ENCODE data around the gene ZWILCH.
"Not testable (repeated sequence)": the region's sequence is repeated elsewhere in the genome, so short reads cannot be mapped to it uniquely, and the experiment has no call there.

Gene ZWILCH

DNA sequence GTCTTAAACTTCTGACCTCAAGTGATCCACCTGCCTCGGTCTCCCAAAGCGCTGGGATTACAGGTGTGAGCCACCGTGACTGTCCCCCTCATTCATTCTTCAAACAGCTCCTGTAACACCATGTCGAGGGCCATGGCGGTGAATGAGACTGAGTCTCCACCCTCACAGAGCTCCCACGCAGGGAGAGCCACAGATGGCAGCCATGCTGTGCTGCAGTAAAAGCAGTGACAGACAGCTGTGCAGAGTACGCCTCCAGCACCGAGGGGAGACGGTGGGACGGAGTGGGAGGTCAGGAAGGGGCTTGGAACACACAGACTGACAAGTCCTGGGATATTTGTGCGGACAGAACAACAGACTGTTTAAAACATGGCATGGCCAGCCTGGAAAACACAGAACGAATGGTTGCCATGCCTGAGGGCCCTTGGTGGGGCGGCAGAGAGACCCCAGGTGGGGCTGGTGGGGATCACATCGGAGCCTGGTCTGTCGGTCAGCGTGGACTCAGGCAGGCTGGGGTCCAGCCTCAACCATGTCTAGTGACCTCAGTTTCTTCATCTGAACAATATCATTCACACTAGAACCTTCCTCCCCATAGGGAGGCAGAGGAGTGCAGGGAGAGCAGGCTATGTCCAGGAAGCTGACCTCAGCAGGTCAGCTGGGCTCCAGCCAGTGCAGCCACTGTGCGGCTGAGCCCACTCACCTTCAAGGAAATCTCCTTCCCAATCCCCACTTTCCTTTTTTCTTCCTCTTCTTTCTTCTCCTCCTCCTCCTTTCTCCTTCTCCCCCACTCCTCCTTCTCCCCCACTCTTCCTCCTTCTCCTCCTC, 81.2 kb downstream of the ZWILCH start:
- no peak for DNase-seq

DNA sequence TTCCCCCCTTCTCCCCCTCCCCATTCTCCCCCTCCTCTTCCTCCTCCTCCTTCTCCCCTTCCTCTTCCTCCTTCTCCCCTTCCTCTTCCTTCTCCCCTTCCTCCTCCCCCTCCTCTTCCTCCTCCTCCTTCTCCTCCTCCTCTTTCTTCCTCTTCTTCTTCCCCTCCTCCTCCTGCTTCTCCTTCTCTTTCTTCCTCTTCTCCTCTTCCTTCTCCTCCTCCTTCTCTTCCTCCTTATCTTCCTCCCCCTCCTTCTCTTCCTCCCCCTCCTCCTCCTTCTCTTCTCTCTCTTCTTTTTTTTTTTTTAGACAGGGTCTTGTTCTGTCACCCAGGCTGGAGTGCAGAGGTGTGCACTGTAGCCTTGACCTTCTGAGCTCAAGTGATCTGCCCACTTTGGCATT, 81.9 kb downstream of the ZWILCH start:
- DNase-seq, result no peak

DNA sequence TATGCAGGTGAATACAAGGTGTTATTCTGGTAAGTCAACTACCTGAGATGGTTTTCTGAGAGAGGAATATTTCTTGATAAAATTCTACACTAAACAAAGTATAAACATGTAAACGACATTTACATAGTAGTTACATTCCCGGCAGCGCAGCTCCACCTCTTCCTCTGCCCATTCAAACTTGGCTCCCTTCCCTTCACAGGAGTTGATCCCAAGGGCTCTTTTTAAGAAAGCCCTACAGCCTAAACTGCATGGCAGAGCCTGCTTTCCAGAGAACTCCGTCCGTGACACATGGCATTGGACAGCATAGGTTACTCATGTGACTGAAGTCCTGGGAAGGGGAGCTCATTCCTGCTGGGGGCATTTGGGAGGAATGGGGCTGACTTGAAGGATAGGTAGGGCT, 82.6 kb downstream of the ZWILCH start:
- DNase-seq, result no peak

DNA sequence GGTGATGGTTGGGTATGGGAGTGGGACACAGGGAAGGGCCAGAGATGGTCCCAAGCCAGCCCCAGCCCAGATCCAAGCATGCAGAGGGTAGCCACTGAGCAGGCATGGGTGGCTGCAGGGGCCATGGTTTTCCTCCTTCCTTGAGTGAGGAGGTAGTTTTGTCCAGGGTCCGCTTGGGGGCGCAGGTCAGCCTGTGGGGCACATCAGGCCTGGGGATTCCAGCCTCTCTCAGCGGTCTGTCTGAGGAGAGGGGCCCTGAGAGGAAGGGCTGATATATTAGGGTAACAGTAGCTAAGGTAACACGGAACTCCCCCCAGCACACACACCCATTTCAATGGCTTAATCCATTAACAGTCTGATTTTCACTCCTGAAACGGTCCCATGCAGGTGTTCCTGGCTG, 83.4 kb downstream of the ZWILCH start:
- no peak for DNase-seq

DNA sequence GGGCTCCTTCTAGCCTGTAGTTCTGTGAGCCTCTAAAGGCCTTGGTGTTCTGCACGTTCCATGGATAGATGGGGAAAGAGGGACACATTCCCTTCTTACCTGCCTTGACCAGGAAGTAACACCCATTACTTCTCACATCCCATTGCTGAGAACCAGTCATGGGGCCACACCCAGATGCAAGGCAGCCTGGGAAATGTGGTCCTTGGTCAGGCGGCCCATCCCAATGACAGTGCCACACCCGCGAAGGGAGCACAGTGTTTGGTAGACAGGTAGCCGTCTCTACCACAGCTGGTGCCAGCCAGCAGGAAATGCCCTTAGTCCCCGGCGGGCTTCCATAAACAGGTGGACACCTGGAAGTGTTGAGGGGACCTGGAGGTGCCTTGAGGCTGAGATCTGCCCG, 83.8 kb downstream of the ZWILCH start:
- DNase-seq, result no peak

DNA sequence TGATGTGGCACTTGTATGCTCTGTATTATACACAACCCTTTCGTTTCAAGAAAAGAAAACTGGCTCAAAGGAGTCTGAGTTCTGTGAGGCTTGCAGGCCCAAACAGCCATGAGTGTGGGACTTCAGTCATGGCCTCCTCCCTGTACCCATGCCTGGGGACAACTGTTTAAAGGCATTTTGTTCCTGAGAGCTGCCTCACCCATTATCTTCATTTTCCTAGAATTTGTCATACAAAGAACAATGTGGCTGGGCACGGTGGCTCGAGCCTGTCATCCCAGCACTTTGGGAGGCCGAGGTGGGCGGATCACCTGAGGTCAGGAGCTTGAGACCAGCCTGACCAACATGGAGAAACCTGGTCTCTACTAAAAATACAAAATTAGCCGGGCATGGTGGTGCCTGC, 84.3 kb downstream of the ZWILCH start:
- DNase-seq, result not testable (repeated sequence)

DNA sequence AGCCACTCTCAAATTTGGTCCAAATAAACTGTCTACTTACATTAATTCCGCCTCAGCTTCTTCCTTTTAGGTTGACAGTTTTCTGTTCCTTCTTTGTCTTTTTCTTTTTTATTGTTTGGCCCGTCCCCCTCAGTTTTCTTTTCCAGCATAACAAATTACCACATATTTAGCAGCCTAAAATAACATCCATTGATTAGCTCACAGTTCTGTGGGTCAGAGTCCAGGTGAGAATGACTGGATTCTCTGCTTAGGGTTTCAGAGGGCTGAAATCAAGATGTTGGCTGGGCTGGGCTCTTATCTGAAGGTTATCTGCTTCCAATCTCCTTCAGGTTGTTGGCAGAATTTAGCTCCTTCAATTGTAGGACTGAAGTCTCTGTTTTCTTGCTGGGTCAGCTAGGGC, 85.3 kb downstream of the ZWILCH start:
- DNase-seq, result no peak

DNA sequence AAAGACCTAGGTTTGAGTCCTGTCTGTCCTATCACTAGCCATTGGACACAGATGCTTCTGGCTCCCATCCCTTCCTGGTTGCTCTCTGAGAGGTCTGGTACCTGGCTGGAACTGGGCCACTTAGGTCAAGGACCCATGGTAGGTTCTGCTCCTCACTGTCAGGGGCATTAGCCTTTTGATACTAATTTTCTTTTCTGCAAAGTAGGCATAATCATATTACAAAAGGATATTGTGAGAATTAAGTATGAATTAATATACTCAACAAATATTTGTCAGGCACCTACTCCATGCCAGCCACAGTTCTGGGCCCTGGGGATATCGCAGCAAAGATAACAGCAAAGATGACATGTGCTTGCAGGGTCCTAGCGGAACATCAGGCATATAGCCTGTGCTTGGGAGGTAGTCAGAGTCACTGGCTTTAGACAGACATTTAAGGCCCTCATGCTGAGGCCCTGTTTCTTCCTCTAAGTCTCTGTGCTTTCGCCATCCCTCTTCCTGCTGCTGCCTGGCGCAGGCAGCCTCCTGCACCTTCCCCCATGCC, 86.3 kb downstream of the ZWILCH start:
- no peak for DNase-seq

DNA sequence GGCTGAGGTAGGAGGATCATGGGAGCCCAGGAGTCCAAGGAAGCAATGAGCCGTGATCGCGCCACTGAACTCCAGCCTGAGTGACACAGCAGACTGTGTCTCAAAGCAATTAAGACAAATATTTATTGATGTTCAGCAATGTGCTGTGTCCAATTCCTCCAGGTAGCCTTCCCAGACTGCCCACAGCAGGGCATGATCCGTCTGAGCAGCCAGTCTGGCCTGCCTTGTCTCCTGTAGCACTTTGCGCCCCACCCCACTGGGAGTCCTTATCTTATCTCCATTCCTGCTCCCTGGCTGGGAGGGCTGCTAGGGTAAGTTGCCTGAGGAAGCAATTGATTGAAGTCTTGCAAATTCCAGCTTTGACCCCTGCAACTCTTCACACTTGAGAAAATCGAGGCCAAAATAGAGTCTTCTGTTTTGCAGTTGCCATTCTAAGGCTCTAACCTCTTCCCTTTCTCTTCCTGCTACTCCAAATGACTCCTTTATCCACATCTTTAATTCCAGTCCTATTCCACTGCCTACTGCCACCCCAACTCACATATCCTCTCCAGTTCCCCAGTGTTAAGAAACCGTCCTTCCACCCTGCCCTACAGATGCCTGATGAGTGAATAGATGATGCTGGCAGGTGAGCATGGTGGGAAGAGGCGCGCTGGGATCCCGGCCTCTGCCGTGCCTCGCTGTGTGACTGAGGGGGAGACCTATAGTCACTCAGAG, 87.5 kb downstream of the ZWILCH start:
- no peak for DNase-seq

DNA sequence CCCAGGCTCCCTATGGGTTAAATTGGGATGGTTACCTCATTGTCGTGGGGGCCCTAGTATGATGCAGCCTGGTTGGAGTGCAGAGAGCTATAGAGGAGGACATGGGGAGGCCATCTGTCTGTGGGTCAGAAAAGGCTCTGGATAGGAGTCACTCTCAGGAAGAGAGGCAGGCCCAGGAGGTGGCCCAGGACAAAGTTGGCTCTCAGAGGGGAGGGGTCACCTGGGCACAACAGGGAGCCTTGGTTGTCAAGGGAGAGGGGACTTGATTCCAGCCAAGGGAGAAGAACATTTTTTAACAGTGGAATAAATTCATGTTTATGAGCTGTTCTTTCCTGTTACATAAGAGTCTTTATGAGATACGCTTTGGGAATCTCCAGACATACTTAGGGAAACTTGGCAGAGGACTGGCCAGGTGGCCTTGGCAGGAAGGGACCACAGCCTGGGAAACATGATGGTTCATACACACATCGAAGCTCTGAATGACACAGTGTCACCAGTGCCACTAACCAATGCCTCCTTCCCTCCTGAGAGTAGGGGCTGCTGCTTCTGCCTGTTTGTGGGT, 88.2 kb downstream of the ZWILCH start:
- no peak for DNase-seq

DNA sequence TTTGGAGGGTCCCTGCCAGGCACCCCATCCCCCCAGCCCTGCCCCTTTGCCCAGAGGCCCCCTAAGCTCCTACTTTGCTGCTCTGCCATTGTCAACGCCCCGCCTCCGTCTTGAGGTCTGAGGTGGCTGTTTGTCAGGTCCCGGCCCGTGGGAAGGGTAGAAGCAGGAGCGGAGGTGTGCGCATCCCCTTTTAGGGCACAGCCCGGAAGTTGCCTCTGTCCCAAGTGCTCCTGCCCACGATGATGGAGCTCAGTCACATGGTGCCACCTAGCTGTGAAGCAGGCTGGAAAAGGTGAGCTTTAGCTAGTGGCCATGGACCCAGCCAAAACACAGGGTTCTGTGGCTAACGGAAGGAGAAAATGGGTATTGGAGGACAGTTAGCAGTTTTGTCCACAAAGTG, 89.2 kb downstream of the ZWILCH start:
- DNase-seq, result no peak

DNA sequence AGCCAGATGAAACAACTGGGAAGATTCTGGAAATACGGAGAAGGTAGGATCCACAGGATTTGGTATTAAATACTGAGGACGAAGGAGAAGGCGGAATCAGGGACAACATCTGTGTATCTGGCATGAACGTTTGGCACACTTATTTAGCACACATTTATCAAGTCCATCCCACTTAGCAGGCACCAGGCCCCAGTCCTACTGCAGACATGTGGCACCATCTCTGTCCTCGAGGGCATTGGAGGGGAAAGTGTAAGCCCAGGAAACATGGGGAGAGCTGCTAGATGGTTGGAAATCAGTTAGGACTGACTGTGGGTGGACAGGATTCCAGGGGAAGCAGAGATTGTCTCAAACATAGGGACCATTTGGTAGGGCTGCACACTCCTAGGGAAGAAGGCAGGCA, 89.7 kb downstream of the ZWILCH start:
- no peak for DNase-seq

DNA sequence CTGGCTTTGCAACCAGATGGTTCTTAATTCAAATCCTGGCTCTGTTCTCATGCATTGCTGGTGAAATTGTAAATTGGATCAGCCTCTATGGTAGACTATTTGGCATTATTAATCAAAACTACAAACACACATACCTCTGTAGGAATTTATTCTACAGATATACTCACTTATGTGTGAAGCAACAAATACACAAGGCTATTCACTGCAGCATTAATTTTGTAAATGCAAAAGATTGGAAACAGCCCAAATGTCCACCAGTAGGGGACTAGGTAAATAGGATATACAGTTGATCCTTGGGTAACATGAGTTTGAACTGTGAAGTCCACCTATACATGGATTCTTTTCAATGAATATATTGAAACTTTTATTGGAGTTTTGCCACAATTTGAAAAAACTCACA, 90.2 kb downstream of the ZWILCH start:
- DNase-seq, result no peak

DNA sequence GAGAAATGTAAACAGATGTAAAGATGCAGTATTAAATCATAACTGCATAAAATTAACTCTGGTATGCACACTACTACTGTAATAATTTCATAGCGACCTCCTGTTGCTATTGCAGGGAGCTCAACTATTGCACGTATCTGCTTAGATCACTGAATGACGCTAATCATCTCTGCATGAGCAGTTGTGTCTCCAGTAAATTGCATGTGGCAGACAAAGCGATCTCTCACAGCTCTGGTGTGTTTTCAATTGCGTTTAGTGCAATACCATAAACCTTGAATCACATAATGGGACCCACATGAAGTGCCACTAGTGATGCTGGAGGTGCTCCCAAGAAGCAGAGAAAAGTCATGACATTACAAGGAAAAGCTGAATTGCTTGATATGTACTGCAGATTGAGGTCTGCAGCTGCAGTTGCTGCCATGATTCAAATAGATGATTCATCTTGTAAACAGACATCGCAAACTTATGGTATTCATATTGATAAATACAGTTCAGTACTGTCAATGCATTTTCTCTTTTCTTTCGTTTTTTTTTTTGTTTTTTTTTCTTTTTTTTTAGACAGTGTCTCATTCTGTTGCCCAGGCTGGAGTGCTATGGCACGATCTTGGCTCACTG, 90.9 kb downstream of the ZWILCH start:
- DNase-seq, result no peak

DNA sequence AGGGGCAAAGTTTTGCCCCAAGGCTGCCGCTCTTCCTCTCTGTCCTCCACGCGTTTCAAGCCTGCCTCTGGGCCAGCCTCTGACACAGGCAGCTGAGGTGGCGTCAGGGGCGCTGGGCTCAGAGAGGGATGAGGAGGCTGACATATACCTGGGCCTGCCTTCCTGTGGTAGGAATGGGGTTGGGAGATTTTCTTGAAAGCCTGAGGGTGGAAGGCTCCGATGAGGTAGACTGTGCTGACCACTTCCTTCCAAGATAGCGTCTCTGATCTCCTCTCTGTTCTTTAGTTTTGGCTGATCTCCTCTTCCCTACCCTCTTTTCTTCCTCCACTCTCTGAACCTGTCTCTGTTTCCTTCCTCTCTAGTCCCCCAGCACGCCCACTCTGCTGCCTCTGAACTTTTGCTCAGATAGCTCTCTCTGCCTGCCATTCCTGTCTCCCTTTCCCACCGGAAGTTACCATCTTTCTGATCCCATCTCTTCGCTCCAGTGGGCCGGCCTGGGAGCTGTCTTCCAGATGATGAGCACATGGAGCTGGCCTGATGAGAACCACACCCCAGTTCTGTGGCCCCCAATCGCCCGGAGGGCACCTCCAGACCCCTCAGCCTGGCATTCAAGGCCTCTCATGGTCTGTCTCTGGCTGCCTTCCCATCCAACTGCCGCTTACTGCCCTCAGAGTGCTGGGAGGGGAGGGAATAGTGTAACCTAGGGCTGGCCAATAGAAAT, 93.1 kb downstream of the ZWILCH start:
- DNase-seq, result no peak

All from SIG-M5 (cell line).